ENCODE results near the gene MTLN. TPM values are rescaled to one million over a fixed set of nuclear protein-coding genes. Genes with fewer than 3 reads are reported as not detected.

The MTLN gene
- polyA plus RNA-seq, 1 experiment, result 6.0 TPM

GRCh38 chr2:110180036-110180435 lies 32.3 kb downstream of the MTLN start:
- POLR2A ChIA-PET, result no interaction called here
- Histone ChIP-seq H3K27ac (ENCODE audit: low read depth, low read length) (no peak overlapping the region), H3K4me3 (ENCODE audit: low read depth, low read length) (no peak overlapping the region), H3K27me3 (ENCODE audit: control insufficient read depth, insufficient read depth, low read length) (no peaks in the 10 kb centered on the region), H3K9me3 (ENCODE audit: control insufficient read depth, insufficient read depth, low read length) (peaks cover 4% of the 10 kb centered on the region; the same call in 1 of the 2 replicates)
- DNase-seq (ENCODE audit: low read depth, low spot score), result no peak
- no peak for TF ChIP-seq CTCF (IDR thresholded peaks at IDR 0.05; ENCODE audit: low read depth, low read length)
- CTCF ChIA-PET, result no interaction called here

- TF ChIP-seq CTCF (IDR thresholded peaks at IDR 0.05; ENCODE audit: low read depth, low read length), result no peak
- POLR2A ChIA-PET, result no interaction called here
- H3K27me3 ChIP-seq (ENCODE audit: control insufficient read depth, insufficient read depth, low read length), result no peaks in the 10 kb centered on the region
- no peak overlapping the region for H3K27ac ChIP-seq (ENCODE audit: low read depth, low read length)
- CTCF ChIA-PET, result no interaction called here
- H3K4me3 ChIP-seq (ENCODE audit: low read depth, low read length), result no peak overlapping the region
- H3K9me3 ChIP-seq (ENCODE audit: control insufficient read depth, insufficient read depth, low read length), result no peaks in the 10 kb centered on the region
- no peak for DNase-seq (ENCODE audit: low read depth, low spot score)
Measured at GRCh38 chr2:110173523-110173922, 38.8 kb downstream of the MTLN start.

GRCh38 chr2:110172506-110172905 lies 39.8 kb downstream of the MTLN start:
- H3K27me3 ChIP-seq (ENCODE audit: control insufficient read depth, insufficient read depth, low read length), result no peaks in the 10 kb centered on the region
- H3K9me3 ChIP-seq (ENCODE audit: control insufficient read depth, insufficient read depth, low read length), result no peaks in the 10 kb centered on the region
- H3K27ac ChIP-seq (ENCODE audit: low read depth, low read length), result no peak overlapping the region
- DNase-seq (ENCODE audit: low read depth, low spot score), result no peak
- no peak for TF ChIP-seq CTCF (IDR thresholded peaks at IDR 0.05; ENCODE audit: low read depth, low read length)
- H3K4me3 ChIP-seq (ENCODE audit: low read depth, low read length), result no peak overlapping the region
- CTCF ChIA-PET, result no interaction called here
- POLR2A ChIA-PET, result no interaction called here

GRCh38 chr2:110170102-110170501 lies 42.2 kb downstream of the MTLN start:
- no peak for TF ChIP-seq CTCF (IDR thresholded peaks at IDR 0.05; ENCODE audit: low read depth, low read length)
- H3K4me3 ChIP-seq (ENCODE audit: low read depth, low read length), result no peak overlapping the region
- ChIA-PET POLR2A (no interaction called here), CTCF (interaction anchor here (1.5 kb wide), 1 partner anchor 14 kb away, joined by 7 read pairs; no protein-coding TSS in a partner anchor)
- no peak for DNase-seq (ENCODE audit: low read depth, low spot score)
- H3K27me3 ChIP-seq (ENCODE audit: control insufficient read depth, insufficient read depth, low read length), result no peaks in the 10 kb centered on the region
- H3K9me3 ChIP-seq (ENCODE audit: control insufficient read depth, insufficient read depth, low read length), result no peaks in the 10 kb centered on the region
- H3K27ac ChIP-seq (ENCODE audit: low read depth, low read length), result no peak overlapping the region

GRCh38 chr2:110167326-110168000 lies 44.9 kb downstream of the MTLN start:
- Histone ChIP-seq H3K27ac (ENCODE audit: low read depth, low read length) (no peak overlapping the region), H3K4me3 (ENCODE audit: low read depth, low read length) (no peak overlapping the region), H3K9me3 (ENCODE audit: control insufficient read depth, insufficient read depth, low read length) (no peaks in the 10 kb centered on the region), H3K27me3 (ENCODE audit: control insufficient read depth, insufficient read depth, low read length) (no peaks in the 10 kb centered on the region)
- CTCF ChIA-PET, result interaction anchor here (2.4 to 2.5 kb wide), 2 partner anchors 10 kb away, joined by 7 to 20 read pairs; no protein-coding TSS in a partner anchor
- POLR2A ChIA-PET, result no interaction called here
- DNase-seq (ENCODE audit: low read depth, low spot score), result no peak
- TF ChIP-seq CTCF (IDR thresholded peaks at IDR 0.05; ENCODE audit: low read depth, low read length), result no peak
